HepG2 (cell line): ENCODE measurements around the gene DAPK1. TPM values are rescaled to one million over a fixed set of nuclear protein-coding genes. Genes with fewer than 3 reads are reported as not detected.

Experiments
- ATAC-seq: fragments of 200-7000 bp; cut with Tn5 transposase; 3 replicates; pipeline ENCODE4 v1.9.1; 2020; ENCODE audit warnings: mild to moderate bottlenecking, moderate library complexity
- BruUV-seq: library from RNA; stranded (reverse); fragments of 400-500 nt; replicated peaks from 2 replicates; lab custom pipeline; 2021; lab: Mats Ljungman, UMichigan
- CTCF ChIA-PET: fragments of 300-600 bp; formaldehyde crosslinking; extraction: SDS; loops from one replicate; lab custom pipeline; 2021; ENCODE audit warnings: low total read pairs, inconsistent platforms, low intra/inter-chr PET ratio; lab: Yijun Ruan, JAX
- POLR2A ChIA-PET: fragments of 350-600 bp; sonication (Branson Sonifier 250); formaldehyde crosslinking; loops from one replicate; lab custom pipeline; 2020; ENCODE audit warnings: antibody characterized with exemption, inconsistent platforms; lab: Yijun Ruan, JAX
- DNase-seq: peaks from one replicate; pipeline ENCODE4 v3.0.0-alpha.2; 2015; ENCODE audit warnings: low spot score
- FAIRE-seq: peaks from 3 replicates; lab custom pipeline; 2011; peaks lifted over from hg19 to GRCh38; lab: Jason Lieb, UNC
- H2AFZ ChIP-seq: one replicate; pipeline ENCODE4 v1.6.1; 2011; ENCODE audit warnings: low read length, inconsistent platforms
- H3K27ac ChIP-seq: fragments of 300-600 bp; 3 replicates; pipeline ENCODE4 v1.8.0; 2011; ENCODE audit warnings: mixed run types, mild to moderate bottlenecking, mixed read lengths, low read length, inconsistent platforms; ENCODE audit not compliant: insufficient read depth; ENCODE audit errors: extremely low read length
- H3K27me3 ChIP-seq, 2 experiments: fragments of 200-600 bp in 1 of 2; 2 replicates in 1 of 2; 3 replicates in 1 of 2; pipeline versions ENCODE4 v1.6.0 to v1.8.0; 2011; ENCODE audit warnings: low read length in 2 of 2, mild to moderate bottlenecking in 2 of 2, moderate library complexity in 2 of 2, inconsistent platforms in 1 of 2; ENCODE audit not compliant: insufficient read depth in 2 of 2, control insufficient read depth in 1 of 2
- H3K36me3 ChIP-seq, 2 experiments: fragments of 200-600 bp in 1 of 2; replicated peaks in 1 of 2; 2 replicates in 1 of 2; 3 replicates in 1 of 2; pipeline versions ENCODE4 v1.5.1 to v1.8.0; 2011; ENCODE audit warnings: low read length in 2 of 2, inconsistent platforms in 1 of 2; ENCODE audit not compliant: insufficient read depth in 2 of 2, control insufficient read depth in 1 of 2
- H3K4me1 ChIP-seq: 2 replicates; pipeline ENCODE4 v1.5.1; 2012; ENCODE audit warnings: low read length, inconsistent platforms; ENCODE audit not compliant: insufficient read depth
- H3K4me2 ChIP-seq: 2 replicates; pipeline ENCODE4 v1.6.0; 2011; ENCODE audit warnings: low read depth, low read length, inconsistent platforms
- H3K4me3 ChIP-seq, 3 experiments: fragments of 200-600 bp in 1 of 3; sonication (generic), shearing (Covaris generic) in 1 of 3; replicated peaks in 1 of 3; 2 replicates each; pipeline ENCODE4 v1.5.1; 2011 to 2016; ENCODE audit warnings: low read length in 3 of 3, inconsistent platforms in 2 of 3, low read depth in 2 of 3, mild to moderate bottlenecking in 2 of 3, control low read depth in 1 of 3, mixed read lengths in 1 of 3; ENCODE audit not compliant: insufficient read depth in 1 of 3
- H3K79me2 ChIP-seq: one replicate; pipeline ENCODE4 v1.6.1; 2011; ENCODE audit warnings: low read length, inconsistent platforms; ENCODE audit not compliant: insufficient read depth
- H3K9ac ChIP-seq: 2 replicates; pipeline ENCODE4 v1.6.0; 2011; ENCODE audit warnings: mild to moderate bottlenecking, low read depth, low read length, inconsistent platforms; ENCODE audit not compliant: insufficient read depth
- H3K9me3 ChIP-seq: 2 replicates; pipeline ENCODE4 v1.5.1; 2012; ENCODE audit warnings: mild to moderate bottlenecking, low read length
- H4K20me1 ChIP-seq: 2 replicates; pipeline ENCODE4 v1.6.0; 2011; ENCODE audit warnings: inconsistent platforms, mild to moderate bottlenecking, low read length, moderate library complexity; ENCODE audit not compliant: insufficient read depth
- ADNP ChIP-seq: sonication (generic); formaldehyde crosslinking; IDR thresholded peaks from 2 replicates; pipeline ENCODE4 v1.4.0; 2020; ENCODE audit warnings: missing genetic modification reagents
- ARHGAP35 ChIP-seq: sonication (generic); formaldehyde crosslinking; IDR thresholded peaks from 2 replicates; pipeline ENCODE4 v1.9.0; 2022; ENCODE audit warnings: mild to moderate bottlenecking, inconsistent platforms, moderate library complexity, missing genetic modification reagents, borderline replicate concordance
- KAT7 ChIP-seq: IDR thresholded peaks from 2 replicates; pipeline ENCODE4 v1.6.1; 2018; ENCODE audit warnings: borderline replicate concordance, missing compliant biosample characterization
- KDM1A ChIP-seq: IDR thresholded peaks from 2 replicates; pipeline ENCODE4 v1.6.1; 2016; ENCODE audit warnings: missing compliant biosample characterization
- MAFF ChIP-seq: IDR thresholded peaks from 2 replicates; pipeline ENCODE4 v1.6.1; 2011; ENCODE audit warnings: low read depth, low read length, improper control_type of control experiment
- NR2F2 ChIP-seq: IDR thresholded peaks from 2 replicates; pipeline ENCODE4 v1.6.1; 2012; ENCODE audit warnings: low read depth, inconsistent platforms, borderline replicate concordance
- REXO4 ChIP-seq: sonication (generic); formaldehyde crosslinking; IDR thresholded peaks from 2 replicates; pipeline ENCODE4 v1.8.0; 2022; ENCODE audit warnings: missing genetic modification reagents, mild to moderate bottlenecking, borderline replicate concordance
- SMAD3 ChIP-seq: sonication (generic); formaldehyde crosslinking; IDR thresholded peaks from 2 replicates; pipeline ENCODE4 v1.4.0; 2020; ENCODE audit warnings: missing genetic modification reagents
- TEAD2 ChIP-seq: sonication (generic); formaldehyde crosslinking; IDR thresholded peaks from 2 replicates; pipeline ENCODE4 v1.9.0; 2021; ENCODE audit warnings: missing genetic modification reagents
- ZFAT ChIP-seq: sonication (generic); formaldehyde crosslinking; conservative IDR thresholded peaks from 2 replicates; pipeline ENCODE4 v1.8.1; 2023; ENCODE audit warnings: missing genetic modification reagents, inconsistent platforms
- ZNF251 ChIP-seq: sonication (generic); formaldehyde crosslinking; IDR thresholded peaks from 2 replicates; pipeline ENCODE4 v1.9.0; 2021; ENCODE audit warnings: mild to moderate bottlenecking, missing genetic modification reagents
- ZSCAN9 ChIP-seq: IDR thresholded peaks from 2 replicates; pipeline ENCODE4 v1.6.1; 2016; ENCODE audit warnings: borderline replicate concordance
- WGBS: methylation state at CpG from one replicate; pipeline ENCODE4 v1.1.6; 2017; ENCODE audit warnings: low lambda C conversion rate; 5-methylcytosine and 5-hydroxymethylcytosine counted together
- in situ Hi-C: cut with HindIII; loops from 2 replicates; pipeline ENCODE4 v1.10.0; 2017; ENCODE audit warnings: low pct_unique_long_range_greater_than_20kb; ENCODE audit not compliant: extremely low pct_ligation_motif_present
- intact Hi-C: fragments of 100-400 bp; cut with micrococcal nuclease; formaldehyde crosslinking; loops from one replicate; pipeline ENCODE4 v1.10.0; 2022; ENCODE audit not compliant: unreplicated experiment
- polyA plus RNA-seq, 8 experiments: library from polyadenylated mRNA; depleted of rRNA in 3 of 8; stranded (reverse) in 7 of 8; unstranded in 1 of 8; fragments of >200 nt; fragmentation: Illumina TruSeq in 4 of 8; extraction: Trizol in 4 of 8; gene quantifications; 2 replicates each; pipeline versions ENCODE4 v1.2.1 to v1.2.3, GENCODE V29; 2011 to 2016; ENCODE audit warnings: low read depth in 4 of 8, missing spikeins in 1 of 8, mixed read lengths in 1 of 8; ENCODE audit not compliant: insufficient read depth in 1 of 8
- total RNA-seq, 5 experiments: library from RNA; depleted of rRNA; stranded (reverse); fragments of >200 nt; fragmentation: Illumina TruSeq; extraction: Trizol; gene quantifications; 2 replicates each; pipeline ENCODE4 v1.2.3, GENCODE V29; 2016; ENCODE audit warnings: low read depth in 1 of 5

The DAPK1 gene
- total and polyA plus RNA-seq, 2 of the 13 experiments (the other 11 are each of a cell fraction or from before 2014, with no cell fraction given): 35.7 to 35.9 TPM

- in situ Hi-C loops (no loop called here), intact Hi-C loops (no loop called here)
- Histone ChIP-seq H3K27me3 (no peaks in the 10 kb centered on the region), H3K4me3 (no peak overlapping the region), H4K20me1 (no peaks in the 10 kb centered on the region), H2AFZ (no peak overlapping the region), H3K4me1 (no peaks in the 10 kb centered on the region), H3K9ac (no peak overlapping the region), H3K79me2 (no peaks in the 10 kb centered on the region), H3K4me2 (no peak overlapping the region), H3K36me3 (no peaks in the 10 kb centered on the region), H3K9me3 (no peaks in the 10 kb centered on the region), H3K27ac (no peak overlapping the region)
- CTCF ChIA-PET: no interaction called here
- DNase-seq (no peak), ATAC-seq (no peak), FAIRE-seq (no peak)
- POLR2A ChIA-PET: no interaction called here
- TF ChIP-seq KAT7 (CRISPR knock-in tag) (no peak), ZSCAN9 (CRISPR knock-in tag) (no peak), ZNF251 (CRISPR knock-in tag) (no peak)
- BruUV-seq: no TSS peak
- 26% methylated on average over 7 of the region's 7 CpGs for WGBS
These were observed 33.3 kb upstream of the DAPK1 start for GRCh38 chr9:87464110-87464991.

DNA sequence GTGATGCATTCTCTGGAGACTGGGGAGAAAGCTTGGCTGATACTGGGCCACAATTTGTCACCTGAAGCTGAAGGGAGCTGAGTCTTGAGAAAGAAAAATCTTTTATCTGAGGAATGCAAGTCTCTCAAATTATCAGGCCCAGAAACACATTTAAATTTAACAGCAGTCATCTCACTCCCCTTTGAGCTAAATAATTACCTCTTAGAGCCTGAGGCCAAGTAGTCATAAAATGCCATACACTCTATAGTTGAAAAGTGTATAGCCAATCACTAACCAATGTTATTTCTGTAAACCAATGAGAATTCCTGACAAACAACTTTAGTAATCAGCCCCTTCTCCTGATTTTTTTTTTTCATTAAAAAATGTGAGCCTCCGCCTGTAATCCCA, 32.7 kb upstream of the DAPK1 start:
- intact Hi-C loops (no loop called here), in situ Hi-C loops (no loop called here)
- Histone ChIP-seq H3K27ac (no peak overlapping the region), H3K27me3 (no peaks in the 10 kb centered on the region), H3K4me2 (no peak overlapping the region), H3K9me3 (no peaks in the 10 kb centered on the region), H3K4me1 (no peaks in the 10 kb centered on the region), H3K36me3 (no peaks in the 10 kb centered on the region), H3K9ac (no peak overlapping the region), H3K79me2 (no peaks in the 10 kb centered on the region), H2AFZ (no peak overlapping the region), H3K4me3 (no peak overlapping the region), H4K20me1 (no peaks in the 10 kb centered on the region)
- 71% methylated on average over 1 of the region's 1 CpG for WGBS
- no peak for DNase-seq
- TF ChIP-seq ARHGAP35 (CRISPR knock-in tag) (no peak), ZFAT (no peak), TEAD2 (CRISPR knock-in tag) (no peak), SMAD3 (CRISPR knock-in tag) (no peak), NR2F2 (no peak), KDM1A (CRISPR knock-in tag) (no peak), REXO4 (CRISPR knock-in tag) (no peak), ADNP (CRISPR knock-in tag) (no peak), MAFF (no peak)
- no peak for FAIRE-seq
- CTCF ChIA-PET: no interaction called here
- ATAC-seq: no peak
- POLR2A ChIA-PET: no interaction called here
- no TSS peak for BruUV-seq
